GM21367 (cell line): Measurements from ENCODE around the gene ALDH1L2.

ENCODE experiments used
- ATAC-seq: cut with Tn5 transposase; IDR thresholded peaks from one replicate; pipeline ENCODE4 v1.9.1; 2021; ENCODE audit not compliant: unreplicated experiment

The ALDH1L2 gene

GRCh38 chr12:105036937-105037649 lies 47.2 kb downstream of the ALDH1L2 start:
- ATAC-seq, result no peak

- no peak for ATAC-seq
Measured at GRCh38 chr12:105033851-105034250, 50.4 kb downstream of the ALDH1L2 start.

- ATAC-seq, result no peak
Measured at GRCh38 chr12:105032703-105033357, 51.4 kb downstream of the ALDH1L2 start.

GRCh38 chr12:105030820-105031807 lies 53.1 kb downstream of the ALDH1L2 start:
- peak; percentile 88 for ATAC-seq

- ATAC-seq, result no peak
Measured at GRCh38 chr12:105026411-105026810, 57.8 kb downstream of the ALDH1L2 start.

GRCh38 chr12:105025890-105026289 lies 58.4 kb downstream of the ALDH1L2 start:
- no peak for ATAC-seq

GRCh38 chr12:105024928-105025327 lies 59.3 kb downstream of the ALDH1L2 start:
- no peak for ATAC-seq

GRCh38 chr12:105020241-105020962 lies 63.9 kb downstream of the ALDH1L2 start:
- ATAC-seq, result no peak

GRCh38 chr12:105018776-105019175 lies 65.5 kb downstream of the ALDH1L2 start:
- ATAC-seq, result no peak

- no peak for ATAC-seq
Measured at GRCh38 chr12:105018012-105018411, 66.2 kb downstream of the ALDH1L2 start.

- no peak for ATAC-seq
Measured at GRCh38 chr12:105015543-105015942, 68.7 kb downstream of the ALDH1L2 start.

GRCh38 chr12:105014603-105015002 lies 69.7 kb downstream of the ALDH1L2 start:
- no peak for ATAC-seq

- ATAC-seq, result no peak
Measured at GRCh38 chr12:105013892-105014291, 70.4 kb downstream of the ALDH1L2 start.

- ATAC-seq, result no peak
Measured at GRCh38 chr12:105001476-105001875, 82.8 kb downstream of the ALDH1L2 start.

GRCh38 chr12:104999347-104999685 lies 84.9 kb downstream of the ALDH1L2 start:
- ATAC-seq, result no peak

- ATAC-seq, result no peak
Measured at GRCh38 chr12:104998423-104999346, 85.6 kb downstream of the ALDH1L2 start.

- no peak for ATAC-seq
Measured at GRCh38 chr12:104997541-104997940, 86.7 kb downstream of the ALDH1L2 start.

GRCh38 chr12:104994336-104994735 lies 89.9 kb downstream of the ALDH1L2 start:
- no peak for ATAC-seq

- no peak for ATAC-seq
Measured at GRCh38 chr12:104991565-104992128, 92.6 kb downstream of the ALDH1L2 start.
